Measurements from ENCODE around the gene C19orf38. TPM values are rescaled to one million over a fixed set of nuclear protein-coding genes. Genes with fewer than 3 reads are reported as not detected.

Gene C19orf38
- total RNA-seq, 1 donor from 2014 or later, result 4.2 TPM

- H3K36me3 ChIP-seq (ENCODE audit: control insufficient read depth in 3 of 3, insufficient read depth in 3 of 3, low read length in 3 of 3), result peaks cover 33 to 44% (median 43%) of the 10 kb centered on the region in 3 donors
- H3K4me1 ChIP-seq (ENCODE audit: control insufficient read depth in 3 of 3, insufficient read depth in 3 of 3, low read length in 3 of 3), result peaks cover 5 to 7% (median 6%) of the 10 kb centered on the region in 3 donors
- H3K9me3 ChIP-seq (ENCODE audit: control insufficient read depth in 3 of 3, low read length in 3 of 3), result no peaks in the 10 kb centered on the region
- no peak overlapping the region for H3K27ac ChIP-seq (ENCODE audit: low read depth, low read length)
- no peak overlapping the region for H3K9ac ChIP-seq (ENCODE audit: low read depth in 1 of 3, low read length in 3 of 3)
- H3K27me3 ChIP-seq (ENCODE audit: control insufficient read depth in 3 of 3, insufficient read depth in 3 of 3, low read length in 3 of 3), result no peaks in the 10 kb centered on the region
- H3K4me3 ChIP-seq (ENCODE audit: low read length in 3 of 3), result no peak overlapping the region
Observed at GRCh38 chr19:10812196-10812595, 36.0 kb upstream of the C19orf38 start.

GRCh38 chr19:10812902-10813404 lies 35.3 kb upstream of the C19orf38 start:
- Histone ChIP-seq H3K4me1 (ENCODE audit: control insufficient read depth in 3 of 3, insufficient read depth in 3 of 3, low read length in 3 of 3) (peaks cover 5 to 7% (median 6%) of the 10 kb centered on the region in 3 donors), H3K27ac (ENCODE audit: low read depth, low read length) (peak overlapping the region; percentile 47), H3K9me3 (ENCODE audit: control insufficient read depth in 3 of 3, low read length in 3 of 3) (no peaks in the 10 kb centered on the region), H3K36me3 (ENCODE audit: control insufficient read depth in 3 of 3, insufficient read depth in 3 of 3, low read length in 3 of 3) (peaks cover 33 to 44% (median 43%) of the 10 kb centered on the region in 3 donors), H3K4me3 (ENCODE audit: low read length in 3 of 3) (no peak overlapping the region), H3K9ac (ENCODE audit: low read depth in 1 of 3, low read length in 3 of 3) (no peak overlapping the region), H3K27me3 (ENCODE audit: control insufficient read depth in 3 of 3, insufficient read depth in 3 of 3, low read length in 3 of 3) (no peaks in the 10 kb centered on the region)

- Histone ChIP-seq H3K27ac (ENCODE audit: low read depth, low read length) (no peak overlapping the region), H3K36me3 (ENCODE audit: control insufficient read depth in 3 of 3, insufficient read depth in 3 of 3, low read length in 3 of 3) (peaks cover 34 to 38% (median 34%) of the 10 kb centered on the region in 3 donors), H3K9ac (ENCODE audit: low read depth in 1 of 3, low read length in 3 of 3) (no peak overlapping the region), H3K4me3 (ENCODE audit: low read length in 3 of 3) (no peak overlapping the region), H3K9me3 (ENCODE audit: control insufficient read depth in 3 of 3, low read length in 3 of 3) (no peaks in the 10 kb centered on the region), H3K27me3 (ENCODE audit: control insufficient read depth in 3 of 3, insufficient read depth in 3 of 3, low read length in 3 of 3) (no peaks in the 10 kb centered on the region), H3K4me1 (ENCODE audit: control insufficient read depth in 3 of 3, insufficient read depth in 3 of 3, low read length in 3 of 3) (peaks cover 5 to 14% (median 6%) of the 10 kb centered on the region in 3 donors)
Observed at GRCh38 chr19:10815007-10815536, 33.1 kb upstream of the C19orf38 start.

- H3K9ac ChIP-seq (ENCODE audit: low read depth in 1 of 3, low read length in 3 of 3), result peak overlapping the region; percentile 56 to 72 (median 66)
- peak overlapping the region in 2 of 3 donors; percentile 43 to 52 for H3K4me3 ChIP-seq (ENCODE audit: low read length in 3 of 3)
- no peaks in the 10 kb centered on the region for H3K27me3 ChIP-seq (ENCODE audit: control insufficient read depth in 3 of 3, insufficient read depth in 3 of 3, low read length in 3 of 3)
- no peaks in the 10 kb centered on the region for H3K9me3 ChIP-seq (ENCODE audit: control insufficient read depth in 3 of 3, low read length in 3 of 3)
- H3K4me1 ChIP-seq (ENCODE audit: control insufficient read depth in 3 of 3, insufficient read depth in 3 of 3, low read length in 3 of 3), result peaks cover 12 to 14% (median 13%) of the 10 kb centered on the region in 3 donors
- H3K27ac ChIP-seq (ENCODE audit: low read depth, low read length), result peak overlapping the region; percentile 81
- H3K36me3 ChIP-seq (ENCODE audit: control insufficient read depth in 3 of 3, insufficient read depth in 3 of 3, low read length in 3 of 3), result peaks cover 39 to 43% (median 41%) of the 10 kb centered on the region in 3 donors
Observed at GRCh38 chr19:10815969-10816644, 32.1 kb upstream of the C19orf38 start.

- no peaks in the 10 kb centered on the region for H3K27me3 ChIP-seq (ENCODE audit: control insufficient read depth in 3 of 3, insufficient read depth in 3 of 3, low read length in 3 of 3)
- H3K27ac ChIP-seq (ENCODE audit: low read depth, low read length), result peak overlapping the region; percentile 81
- peaks cover 38 to 43% (median 42%) of the 10 kb centered on the region in 3 donors for H3K36me3 ChIP-seq (ENCODE audit: control insufficient read depth in 3 of 3, insufficient read depth in 3 of 3, low read length in 3 of 3)
- H3K9me3 ChIP-seq (ENCODE audit: control insufficient read depth in 3 of 3, low read length in 3 of 3), result no peaks in the 10 kb centered on the region
- peak overlapping the region; percentile 56 to 72 (median 66) for H3K9ac ChIP-seq (ENCODE audit: low read depth in 1 of 3, low read length in 3 of 3)
- H3K4me1 ChIP-seq (ENCODE audit: control insufficient read depth in 3 of 3, insufficient read depth in 3 of 3, low read length in 3 of 3), result peaks cover 14% of the 10 kb centered on the region in 3 donors
- H3K4me3 ChIP-seq (ENCODE audit: low read length in 3 of 3), result peak overlapping the region; percentile 43 to 52 (median 52)
Observed at GRCh38 chr19:10816691-10817090, 31.5 kb upstream of the C19orf38 start.

GRCh38 chr19:10817291-10818038 lies 30.8 kb upstream of the C19orf38 start:
- H3K9ac ChIP-seq (ENCODE audit: low read depth in 1 of 3, low read length in 3 of 3), result peak overlapping the region; percentile 56 to 72 (median 66)
- peak overlapping the region; percentile 43 to 52 (median 52) for H3K4me3 ChIP-seq (ENCODE audit: low read length in 3 of 3)
- H3K36me3 ChIP-seq (ENCODE audit: control insufficient read depth in 3 of 3, insufficient read depth in 3 of 3, low read length in 3 of 3), result peaks cover 34 to 41% (median 39%) of the 10 kb centered on the region in 3 donors
- no peaks in the 10 kb centered on the region for H3K27me3 ChIP-seq (ENCODE audit: control insufficient read depth in 3 of 3, insufficient read depth in 3 of 3, low read length in 3 of 3)
- peaks cover 14% of the 10 kb centered on the region in 3 donors for H3K4me1 ChIP-seq (ENCODE audit: control insufficient read depth in 3 of 3, insufficient read depth in 3 of 3, low read length in 3 of 3)
- H3K27ac ChIP-seq (ENCODE audit: low read depth, low read length), result peak overlapping the region; percentile 81
- H3K9me3 ChIP-seq (ENCODE audit: control insufficient read depth in 3 of 3, low read length in 3 of 3), result no peaks in the 10 kb centered on the region

- Histone ChIP-seq H3K9ac (ENCODE audit: low read depth in 1 of 3, low read length in 3 of 3) (no peak overlapping the region), H3K27me3 (ENCODE audit: control insufficient read depth in 3 of 3, insufficient read depth in 3 of 3, low read length in 3 of 3) (no peaks in the 10 kb centered on the region), H3K4me3 (ENCODE audit: low read length in 3 of 3) (no peak overlapping the region), H3K36me3 (ENCODE audit: control insufficient read depth in 3 of 3, insufficient read depth in 3 of 3, low read length in 3 of 3) (peaks cover 30 to 41% (median 34%) of the 10 kb centered on the region in 3 donors), H3K4me1 (ENCODE audit: control insufficient read depth in 3 of 3, insufficient read depth in 3 of 3, low read length in 3 of 3) (peaks cover 9 to 11% (median 10%) of the 10 kb centered on the region in 3 donors), H3K27ac (ENCODE audit: low read depth, low read length) (peak overlapping the region; percentile 81), H3K9me3 (ENCODE audit: control insufficient read depth in 3 of 3, low read length in 3 of 3) (no peaks in the 10 kb centered on the region)
Observed at GRCh38 chr19:10818301-10819123, 29.7 kb upstream of the C19orf38 start.

GRCh38 chr19:10819124-10820060 lies 28.8 kb upstream of the C19orf38 start:
- no peak overlapping the region for H3K27ac ChIP-seq (ENCODE audit: low read depth, low read length)
- H3K4me1 ChIP-seq (ENCODE audit: control insufficient read depth in 3 of 3, insufficient read depth in 3 of 3, low read length in 3 of 3), result peaks cover 9 to 11% (median 10%) of the 10 kb centered on the region in 3 donors
- H3K36me3 ChIP-seq (ENCODE audit: control insufficient read depth in 3 of 3, insufficient read depth in 3 of 3, low read length in 3 of 3), result peaks cover 36 to 47% (median 36%) of the 10 kb centered on the region in 3 donors
- no peaks in the 10 kb centered on the region for H3K27me3 ChIP-seq (ENCODE audit: control insufficient read depth in 3 of 3, insufficient read depth in 3 of 3, low read length in 3 of 3)
- H3K9me3 ChIP-seq (ENCODE audit: control insufficient read depth in 3 of 3, low read length in 3 of 3), result no peaks in the 10 kb centered on the region
- H3K9ac ChIP-seq (ENCODE audit: low read depth in 1 of 3, low read length in 3 of 3), result no peak overlapping the region
- H3K4me3 ChIP-seq (ENCODE audit: low read length in 3 of 3), result no peak overlapping the region

Measured in skeletal muscle tissue (tissue), 4 donors.